OCI-LY7 (cell line): ENCODE data around the gene CSF1R. TPM values are rescaled to one million over a fixed set of nuclear protein-coding genes. Genes with fewer than 3 reads are reported as not detected.

Source experiments
- BruUV-seq: library from RNA; stranded (reverse); fragments of 400-500 nt; replicated peaks from 2 replicates; lab custom pipeline; 2021; lab: Mats Ljungman, UMichigan
- CTCF ChIA-PET: fragments of 300-600 bp; sonication (Branson Sonifier 250); formaldehyde crosslinking; loops from one replicate; lab custom pipeline; 2022; ENCODE audit warnings: antibody characterized with exemption; ENCODE audit not compliant: unreplicated experiment; lab: Charles Lee
- POLR2A ChIA-PET: fragments of 300-600 bp; sonication (Branson Sonifier 250); formaldehyde crosslinking; loops from one replicate; lab custom pipeline; 2022; ENCODE audit warnings: antibody characterized with exemption; lab: Charles Lee
- DNase-seq: peaks from one replicate; pipeline ENCODE4 v3.0.0-alpha.2; 2015; ENCODE audit warnings: low spot score
- H2AFZ ChIP-seq: fragments of 200-600 bp; sonication (generic), shearing (Covaris generic); 2 replicates; pipeline ENCODE4 v1.6.1; 2014; ENCODE audit warnings: mild to moderate bottlenecking, antibody characterized with exemption, low read length, moderate library complexity
- H3K27ac ChIP-seq: fragments of 200-600 bp; sonication (generic); 2 replicates; pipeline ENCODE4 v1.5.1; 2014; ENCODE audit warnings: mixed run types, low read depth, mild to moderate bottlenecking, moderate library complexity, low read length, inconsistent platforms; ENCODE audit not compliant: poor library complexity, severe bottlenecking
- H3K36me3 ChIP-seq: fragments of 200-600 bp; sonication (generic); 2 replicates; pipeline ENCODE4 v1.6.1; 2014; ENCODE audit warnings: mild to moderate bottlenecking, antibody characterized with exemption, low read length, moderate library complexity, mixed read lengths; ENCODE audit not compliant: insufficient read depth
- H3K4me1 ChIP-seq: fragments of 200-600 bp; sonication (generic); 2 replicates; pipeline ENCODE4 v1.5.1; 2014; ENCODE audit warnings: mild to moderate bottlenecking, low read length; ENCODE audit not compliant: insufficient read depth, poor library complexity, severe bottlenecking
- H3K4me2 ChIP-seq: fragments of 200-600 bp; sonication (generic); 2 replicates; pipeline ENCODE4 v1.6.1; 2014; ENCODE audit warnings: mild to moderate bottlenecking, low read length
- H3K4me3 ChIP-seq: fragments of 200-600 bp; sonication (generic); 2 replicates; pipeline ENCODE4 v1.5.1; 2014; ENCODE audit warnings: mild to moderate bottlenecking, low read depth, low read length; ENCODE audit not compliant: poor library complexity, severe bottlenecking
- H3K79me2 ChIP-seq: fragments of 200-600 bp; sonication (generic); 2 replicates; pipeline ENCODE4 v1.6.1; 2016; ENCODE audit warnings: low read depth, mild to moderate bottlenecking, low read length, moderate library complexity, mixed read lengths; ENCODE audit not compliant: insufficient read depth
- H3K9me2 ChIP-seq: fragments of 200-600 bp; sonication (generic); 2 replicates; pipeline ENCODE4 v1.6.1; 2016; ENCODE audit warnings: mild to moderate bottlenecking, low read length, mixed read lengths; ENCODE audit not compliant: insufficient read depth
- H3K9me3 ChIP-seq: fragments of 200-600 bp; sonication (generic); 2 replicates; pipeline ENCODE4 v1.6.1; 2014; ENCODE audit warnings: mild to moderate bottlenecking, mixed run types, low read length, mixed read lengths
- H4K20me1 ChIP-seq: fragments of 200-600 bp; sonication (generic); 2 replicates; pipeline ENCODE4 v1.6.1; 2014; ENCODE audit warnings: mild to moderate bottlenecking, antibody characterized with exemption, low read length, moderate library complexity, mixed read lengths; ENCODE audit not compliant: insufficient read depth
- CTCF ChIP-seq: fragments of 200-600 bp; sonication (generic); conservative IDR thresholded peaks from 2 replicates; pipeline ENCODE4 v1.5.1; 2014; ENCODE audit warnings: mild to moderate bottlenecking, antibody characterized with exemption, low read length, moderate library complexity, mixed read lengths
- EZH2phosphoT487 ChIP-seq: fragments of 200-600 bp; sonication (generic); IDR thresholded peaks from 2 replicates; pipeline ENCODE4 v1.6.1; 2018; ENCODE audit warnings: low read depth, borderline replicate concordance, mild to moderate bottlenecking, mixed run types, antibody characterized with exemption, low read length, moderate library complexity, mixed read lengths
- intact Hi-C: fragments of 100-400 bp; cut with micrococcal nuclease; formaldehyde crosslinking; loops from one replicate; pipeline ENCODE4 v1.10.0; 2022; ENCODE audit not compliant: unreplicated experiment
- total RNA-seq, 2 experiments: library from RNA; depleted of rRNA in 1 of 2; stranded (reverse); fragments of >200 nt in 1 of 2; shearing (Covaris generic) in 1 of 2; gene quantifications; 2 replicates each; pipeline ENCODE4 v1.2.3, GENCODE V29; 2014 to 2022

Gene CSF1R
- total RNA-seq, 2 experiments from 2014 or later: not detected

GRCh38 chr5:150131978-150132694, 45.8 kb upstream of the CSF1R start:
- Histone ChIP-seq H3K36me3 (no peaks in the 10 kb centered on the region), H3K79me2 (no peaks in the 10 kb centered on the region), H3K4me3 (no peak overlapping the region), H3K9me2 (no peaks in the 10 kb centered on the region), H2AFZ (no peak overlapping the region), H3K4me2 (no peak overlapping the region), H3K27ac (no peak overlapping the region), H3K9me3 (no peaks in the 10 kb centered on the region), H3K4me1 (no peaks in the 10 kb centered on the region), H4K20me1 (no peaks in the 10 kb centered on the region; the same call in 1 of the 2 replicates)
- TF ChIP-seq CTCF: no peak
- no peak for TF ChIP-seq EZH2phosphoT487
- DNase-seq: no peak
- CTCF ChIA-PET: no interaction called here
- intact Hi-C loops: loop anchor here (2.0 kb wide), 1 partner anchor 219 kb away; no protein-coding TSS in a partner anchor
- POLR2A ChIA-PET: no interaction called here
- no TSS peak for BruUV-seq

- Histone ChIP-seq H2AFZ (no peak overlapping the region), H3K4me3 (no peak overlapping the region), H3K4me2 (no peak overlapping the region), H3K9me2 (no peaks in the 10 kb centered on the region), H3K9me3 (no peaks in the 10 kb centered on the region), H4K20me1 (no peaks in the 10 kb centered on the region; the same call in 1 of the 2 replicates), H3K4me1 (no peaks in the 10 kb centered on the region), H3K27ac (no peak overlapping the region), H3K36me3 (no peaks in the 10 kb centered on the region), H3K79me2 (no peaks in the 10 kb centered on the region)
- DNase-seq: no peak
- no peak for TF ChIP-seq CTCF
- no peak for TF ChIP-seq EZH2phosphoT487
- ChIA-PET CTCF (interaction anchor here (0.6 kb wide), 1 partner anchor 277 kb away, joined by 3 read pairs; no protein-coding TSS in a partner anchor), POLR2A (interaction anchor here (0.6 kb wide), 1 partner anchor 81 kb away, joined by 3 read pairs; no protein-coding TSS in a partner anchor)
- BruUV-seq: no TSS peak
- intact Hi-C loops: loop anchor here (2.0 kb wide), 1 partner anchor 219 kb away; no protein-coding TSS in a partner anchor
Measured at GRCh38 chr5:150131461-150131860, 45.1 kb upstream of the CSF1R start.

- no peak for DNase-seq
- Histone ChIP-seq H3K27ac (no peak overlapping the region), H2AFZ (no peak overlapping the region), H3K9me3 (no peaks in the 10 kb centered on the region), H3K4me2 (no peak overlapping the region), H3K4me3 (no peak overlapping the region), H3K9me2 (no peaks in the 10 kb centered on the region), H3K4me1 (no peaks in the 10 kb centered on the region), H3K36me3 (no peaks in the 10 kb centered on the region), H4K20me1 (no peaks in the 10 kb centered on the region; the same call in 1 of the 2 replicates), H3K79me2 (no peaks in the 10 kb centered on the region)
- intact Hi-C loops: loop anchor here (1.0 to 2.0 kb wide), 2 partner anchors 88 to 220 kb away; no protein-coding TSS in a partner anchor
- TF ChIP-seq CTCF: no peak
- no peak for TF ChIP-seq EZH2phosphoT487
- no TSS peak for BruUV-seq
- POLR2A ChIA-PET: no interaction called here
- CTCF ChIA-PET: interaction anchor here (0.6 kb wide), 1 partner anchor 276 kb away, joined by 3 read pairs; no protein-coding TSS in a partner anchor
Measured at GRCh38 chr5:150130493-150130922, 44.2 kb upstream of the CSF1R start.
